CD4-positive, alpha-beta T cell treated with Interleukin-17A for 1 hour (primary cell): ENCODE results near the gene ARHGAP18.

Experiments used
- DNase-seq: peaks from one replicate; pipeline ENCODE4 v3.0.0-alpha.2; 2020

Gene ARHGAP18

DNA sequence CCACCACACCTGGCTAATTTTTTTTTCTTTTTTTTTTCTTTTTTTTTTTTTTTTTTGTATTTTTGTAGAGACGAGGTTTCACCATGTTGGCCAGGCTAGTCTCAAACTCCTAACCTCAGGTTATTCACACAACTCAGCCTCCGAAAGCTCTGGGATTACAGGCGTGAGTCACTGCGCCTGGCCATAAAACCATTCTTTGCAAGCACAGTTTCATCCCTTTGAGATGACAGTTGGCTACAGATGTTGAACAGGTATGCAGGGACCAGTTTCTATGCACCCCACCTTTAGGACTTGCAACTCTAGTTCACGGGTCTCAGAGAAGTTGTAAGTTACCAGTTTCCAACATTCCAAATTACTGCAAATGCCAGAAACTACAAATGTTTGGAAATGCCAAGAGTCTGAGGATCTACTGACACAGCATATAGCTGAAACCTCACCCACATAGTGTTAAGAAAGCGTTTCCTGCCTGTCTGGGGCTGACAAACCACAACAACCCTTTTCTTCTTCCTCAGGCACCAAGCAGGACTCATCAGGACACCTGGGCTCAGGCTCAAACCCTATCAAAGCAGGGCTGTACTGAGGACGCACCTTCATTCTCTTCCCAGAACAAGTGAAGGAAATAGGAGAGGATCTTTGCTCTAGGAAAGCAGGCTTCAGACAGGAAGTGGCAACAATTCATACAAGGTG is 22.9 kb downstream of the ARHGAP18 start:
- DNase-seq, result peak; percentile 65

DNA sequence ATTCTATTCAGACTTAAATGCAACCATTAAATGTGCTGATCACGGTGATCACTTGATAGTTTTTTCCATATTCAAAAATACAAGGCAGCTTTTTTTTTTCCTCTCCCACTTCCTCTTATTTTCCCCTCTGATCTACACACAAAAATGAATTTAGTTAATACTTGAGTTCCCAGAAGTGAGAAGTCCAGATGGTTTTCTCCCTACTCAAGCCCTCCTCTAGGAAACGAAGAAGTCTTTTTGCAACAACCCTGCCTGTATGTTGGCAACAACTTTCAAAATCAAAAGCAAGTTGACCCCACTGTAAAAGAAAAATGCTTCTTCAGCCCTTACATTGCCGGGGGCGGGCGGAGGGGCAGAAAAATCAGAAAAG is 24.3 kb downstream of the ARHGAP18 start:
- no peak for DNase-seq

DNA sequence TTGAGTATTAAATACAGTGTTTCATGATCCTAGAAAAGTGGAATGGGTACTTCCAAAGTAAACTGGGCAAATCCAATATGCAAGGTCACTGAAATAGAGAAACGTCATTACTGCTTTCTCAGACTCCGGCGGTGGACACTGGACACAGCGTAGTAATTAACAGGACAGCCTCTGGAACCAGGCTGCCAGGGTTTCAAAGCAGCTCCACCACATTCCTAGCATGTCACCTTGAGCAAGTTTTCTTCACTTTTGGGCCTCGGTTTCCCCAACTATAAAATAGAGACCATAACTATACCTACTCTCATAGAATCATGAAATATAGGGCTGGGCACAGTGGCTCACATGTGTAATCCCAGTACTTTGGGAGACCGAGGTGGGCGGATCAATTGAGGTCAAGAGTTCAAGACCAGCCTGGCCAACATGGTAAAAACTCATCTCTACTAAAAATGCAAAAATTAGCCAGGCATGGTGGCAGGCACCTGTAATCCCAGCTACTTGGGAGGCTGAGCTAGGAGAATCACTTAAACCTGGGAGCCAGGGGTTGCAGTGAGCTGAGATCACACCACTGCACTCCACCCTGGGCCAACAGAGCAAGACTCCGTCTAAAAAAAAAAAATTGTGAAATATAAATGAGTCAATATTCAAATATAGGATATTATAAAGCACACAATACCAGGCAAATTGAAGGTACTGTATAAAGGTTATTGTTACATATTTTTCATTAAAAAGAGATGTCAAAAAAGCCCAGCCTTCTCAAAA is 24.9 kb downstream of the ARHGAP18 start:
- no peak for DNase-seq

DNA sequence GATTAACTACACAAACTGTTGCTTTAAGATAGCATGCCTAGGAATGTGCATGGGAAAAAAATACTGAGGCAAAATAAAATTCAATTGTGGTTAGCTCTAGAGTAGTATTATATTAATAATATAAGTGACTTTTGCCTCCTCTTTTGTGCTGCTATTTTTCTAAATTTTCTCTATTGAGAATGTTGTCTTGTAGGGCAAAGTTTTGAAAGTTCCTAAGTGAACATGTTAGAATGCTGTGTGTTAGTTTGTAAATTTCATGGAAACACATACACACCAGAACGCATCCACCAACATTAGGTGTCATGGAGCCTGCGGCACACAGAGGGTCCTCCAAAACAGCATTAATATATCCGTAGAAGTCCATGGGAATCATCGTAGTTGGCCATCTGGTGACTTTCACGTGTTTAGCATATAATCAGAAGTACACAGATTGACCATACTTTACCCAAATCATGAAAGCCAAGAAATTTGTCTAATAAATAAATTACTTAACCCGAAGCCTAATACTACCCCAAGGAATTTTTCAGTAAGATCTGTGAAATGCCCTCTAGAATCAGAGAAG is 25.6 kb downstream of the ARHGAP18 start:
- no peak for DNase-seq

DNA sequence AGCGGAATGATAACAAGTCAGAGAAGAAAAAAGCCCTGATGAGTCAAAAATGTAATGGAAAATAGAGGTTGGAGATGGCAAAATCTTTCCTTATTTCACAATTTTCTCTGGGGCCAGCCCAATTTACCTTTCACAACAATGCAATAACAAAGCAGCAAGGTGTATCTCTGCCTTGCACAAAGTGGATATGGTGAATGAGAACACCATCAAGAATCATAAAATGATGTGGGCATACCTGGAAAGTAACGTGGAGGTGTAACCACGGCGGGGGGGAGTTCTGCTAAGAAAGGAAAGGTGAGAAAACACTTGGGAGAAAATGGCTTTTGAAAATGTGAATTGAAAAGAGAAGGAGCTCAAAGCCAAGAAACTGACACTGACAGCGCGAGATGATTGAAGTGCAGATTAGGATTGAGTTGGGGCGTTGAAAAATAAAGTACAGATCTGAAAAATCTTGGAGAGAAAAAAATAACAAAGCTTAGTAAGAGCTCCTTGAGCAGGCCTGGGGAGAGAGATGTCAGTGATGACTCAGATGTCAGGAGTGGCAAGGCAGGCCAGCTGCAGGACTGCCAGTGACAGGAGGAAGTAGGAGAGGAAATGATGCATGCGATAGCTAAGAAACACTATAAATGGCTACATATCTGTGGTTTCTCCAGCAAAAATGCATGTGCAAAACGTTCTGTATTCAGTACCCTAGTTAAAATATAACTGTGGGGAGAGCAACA is 26.2 kb downstream of the ARHGAP18 start:
- DNase-seq, result peak; percentile 77

DNA sequence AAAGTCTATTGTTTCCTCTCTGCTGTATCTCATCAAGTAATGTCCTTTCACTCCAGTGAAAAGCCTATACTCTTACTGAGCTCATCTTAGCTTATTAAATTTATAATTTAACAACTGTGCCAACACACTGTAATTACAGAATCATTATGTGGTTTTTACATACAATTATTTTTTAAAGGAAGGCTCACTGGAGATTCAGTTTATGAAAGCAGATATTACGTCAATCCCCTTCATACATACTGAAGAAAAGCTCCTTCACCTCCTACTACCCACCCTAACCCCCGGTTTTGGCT is 28.1 kb downstream of the ARHGAP18 start:
- no peak for DNase-seq

DNA sequence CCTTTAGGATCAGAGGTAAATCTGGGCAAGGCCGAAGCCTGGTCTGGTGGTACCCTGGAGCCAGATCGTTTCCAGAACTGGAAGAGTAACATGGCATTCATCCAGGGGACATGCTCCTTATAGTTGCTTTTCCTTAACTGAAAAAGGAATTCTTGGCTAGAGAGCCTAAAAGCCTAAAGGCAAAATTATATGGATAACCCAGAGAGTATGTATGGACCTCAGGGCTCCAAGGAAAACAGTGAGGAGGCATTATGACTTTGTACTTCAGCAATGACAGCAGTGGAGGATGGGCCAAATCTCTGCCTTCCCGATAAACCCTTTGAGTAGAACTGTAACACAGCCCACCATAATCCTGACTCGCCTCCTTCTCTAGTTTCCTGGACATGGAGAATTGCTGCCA is 29.3 kb downstream of the ARHGAP18 start:
- no peak for DNase-seq

DNA sequence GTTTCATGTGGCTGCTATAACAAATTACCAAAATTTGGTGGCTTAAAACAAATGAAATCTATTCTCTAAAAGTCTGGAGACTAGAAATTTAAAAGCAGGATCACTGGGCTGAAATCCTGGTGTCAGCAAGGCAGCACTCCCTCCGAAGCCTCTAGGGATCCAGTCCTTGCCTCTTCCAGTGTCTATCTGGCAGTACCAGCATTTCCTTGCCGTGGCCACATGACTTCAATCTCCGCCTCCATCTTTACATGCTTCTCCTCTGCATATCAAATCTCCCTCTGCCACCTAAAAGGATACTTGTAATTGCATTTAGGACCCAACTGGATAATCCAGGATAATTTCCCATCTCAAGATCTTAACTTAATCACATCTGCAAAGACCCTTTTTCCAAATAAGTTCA is 30.2 kb downstream of the ARHGAP18 start:
- DNase-seq, result no peak

DNA sequence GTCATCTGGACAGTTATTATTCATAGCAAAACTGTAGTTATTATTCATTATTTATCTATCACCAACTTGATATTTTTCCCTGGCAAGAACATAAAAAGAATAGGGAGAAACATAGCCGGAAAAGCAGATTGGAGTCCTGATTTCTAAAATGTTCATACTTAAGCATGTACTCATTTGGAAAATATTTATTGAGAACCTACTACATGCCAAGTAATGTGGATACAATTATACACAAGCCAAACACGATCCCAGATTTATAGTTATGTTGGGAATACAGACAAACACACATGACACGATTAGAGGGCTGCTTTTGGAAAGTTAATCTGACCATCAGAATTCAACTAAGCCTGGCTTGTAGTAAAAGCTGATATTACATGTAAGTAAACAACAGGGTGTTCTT is 30.7 kb downstream of the ARHGAP18 start:
- DNase-seq, result no peak

DNA sequence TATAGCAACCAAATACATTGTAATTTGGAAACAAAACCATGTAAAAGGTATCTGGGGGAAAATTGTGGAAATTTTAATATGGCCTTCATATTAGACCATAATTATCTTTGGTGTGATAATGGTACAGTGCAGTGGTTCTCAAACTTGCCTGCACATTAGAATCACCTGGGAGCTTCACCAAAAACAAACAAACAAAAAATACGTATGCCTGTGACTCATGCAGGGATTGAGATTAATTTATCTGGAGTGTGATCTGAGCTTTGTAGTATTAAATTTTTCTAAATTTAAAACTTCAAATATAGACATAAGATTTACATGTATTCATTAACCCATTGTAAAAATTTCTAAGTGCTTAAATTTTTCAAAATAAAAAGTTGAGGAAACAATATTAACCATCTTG is 31.5 kb downstream of the ARHGAP18 start:
- no peak for DNase-seq

DNA sequence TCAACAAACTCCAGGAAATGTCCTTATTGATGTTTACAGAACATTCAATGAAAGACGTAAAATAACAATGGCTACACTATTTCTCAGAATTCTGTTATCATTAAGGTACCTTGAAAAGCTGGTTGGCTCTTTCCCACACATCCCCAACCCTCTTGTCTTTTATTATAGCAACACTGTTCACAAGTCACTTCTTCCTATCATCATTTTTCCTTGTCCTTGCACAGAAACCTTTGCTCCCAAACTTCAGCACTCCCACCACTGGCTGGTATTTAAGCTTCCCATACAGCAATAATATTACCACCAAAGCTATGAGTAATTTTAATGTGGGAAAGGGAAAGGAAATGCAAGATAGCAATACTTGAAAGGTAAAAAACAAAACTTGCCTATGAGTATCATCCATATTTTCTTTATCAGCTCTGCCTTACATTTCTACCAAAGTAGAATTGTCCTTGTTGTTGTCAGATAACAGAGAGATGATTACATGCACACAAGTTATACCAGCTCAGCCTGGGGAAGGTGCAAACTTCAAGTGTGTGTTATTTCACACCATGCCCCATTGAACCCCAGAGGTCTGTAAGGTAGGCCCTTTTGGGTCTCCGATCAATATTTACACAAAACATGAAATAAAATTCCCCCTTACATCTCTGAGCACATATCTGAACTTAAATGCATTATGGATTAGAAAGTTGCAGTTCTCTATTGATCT is 32.2 kb downstream of the ARHGAP18 start:
- DNase-seq, result no peak

DNA sequence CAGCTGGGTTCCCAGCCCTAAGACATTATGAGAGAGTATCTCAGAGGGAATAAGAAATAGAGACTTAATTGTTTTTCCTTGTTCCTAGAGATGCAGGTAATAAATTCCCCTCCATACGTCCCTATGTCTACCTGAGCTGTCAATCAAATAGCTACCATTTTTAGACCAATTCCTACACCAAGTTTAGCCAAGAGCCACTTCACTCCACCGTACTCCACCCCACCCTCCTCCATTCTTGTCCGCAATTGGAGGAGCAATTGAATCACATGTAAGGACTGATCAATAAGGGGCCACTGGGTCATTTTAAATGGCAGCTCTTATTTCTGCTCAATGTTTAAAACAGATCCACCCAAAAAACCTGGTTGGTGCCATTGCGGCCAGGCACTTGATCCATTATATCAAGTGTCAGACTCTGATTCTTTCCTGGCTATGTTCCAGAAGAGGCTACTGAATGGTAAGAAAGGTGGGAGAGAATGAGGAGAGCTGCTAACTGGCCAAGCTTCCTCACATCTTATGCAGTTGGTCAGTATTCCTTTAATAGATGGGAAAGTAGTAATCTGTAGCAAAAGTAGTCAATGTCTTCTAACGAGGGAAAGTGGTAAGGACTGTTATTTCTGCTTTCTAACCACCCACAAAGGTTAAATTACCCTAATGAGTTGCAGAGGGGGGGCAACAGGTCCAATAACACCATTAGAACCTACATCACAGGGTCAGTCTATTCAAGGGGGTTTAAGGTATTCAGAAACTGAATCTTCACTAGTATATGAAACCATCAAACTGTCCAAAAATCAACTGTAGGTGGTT is 34.1 kb downstream of the ARHGAP18 start:
- DNase-seq, result no peak

DNA sequence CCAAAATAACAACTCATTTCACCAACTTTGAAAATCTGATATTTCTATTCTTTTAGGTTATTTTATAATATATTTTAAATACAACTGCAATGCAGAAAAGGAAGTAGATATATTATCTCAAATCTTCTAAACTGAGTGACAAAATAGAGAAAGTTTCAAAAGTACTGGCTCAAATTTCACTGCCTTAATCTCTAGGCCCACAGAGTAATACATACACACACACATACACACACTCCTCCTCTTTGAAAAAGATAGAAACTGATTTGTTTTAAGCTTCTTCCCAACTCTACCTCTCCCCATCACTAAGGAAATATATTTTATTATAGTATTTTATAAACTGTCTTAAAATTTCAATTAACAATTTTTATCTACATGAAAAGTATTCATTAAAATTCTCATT is 36.2 kb downstream of the ARHGAP18 start:
- DNase-seq, result no peak

DNA sequence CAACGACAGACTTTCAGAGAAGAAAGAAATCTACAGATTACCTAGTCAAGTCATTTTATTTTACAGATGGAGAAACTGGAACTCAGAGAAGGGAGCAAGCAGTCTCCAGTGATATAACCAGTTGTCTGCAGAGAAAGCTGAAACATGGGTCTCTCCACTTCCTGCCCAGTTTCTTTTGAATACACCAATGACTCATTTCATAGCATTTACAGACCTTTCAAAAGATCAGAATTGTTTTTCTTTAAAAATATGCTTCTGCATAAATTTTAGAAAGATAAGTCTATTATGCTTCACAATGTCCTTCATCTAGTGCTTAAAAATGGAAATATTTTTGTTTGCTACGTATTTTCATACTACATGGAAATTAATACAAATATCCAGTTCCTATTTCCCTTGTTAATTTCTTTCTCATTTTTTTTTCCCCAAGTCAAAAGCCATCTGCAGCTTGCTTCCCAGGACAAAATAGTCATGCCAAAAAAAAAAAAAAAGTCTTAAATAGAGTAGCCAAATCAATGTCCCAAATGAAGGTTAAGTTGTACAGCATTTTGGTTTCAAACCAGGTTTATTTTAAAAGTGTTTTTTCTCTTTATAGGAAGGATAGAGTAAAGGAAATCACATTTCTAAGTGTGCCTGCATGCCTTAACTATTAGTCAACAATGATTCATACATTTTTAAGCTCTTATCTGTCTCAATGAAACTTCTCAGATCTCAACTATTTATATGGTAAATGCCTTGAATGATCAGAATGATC is 36.9 kb downstream of the ARHGAP18 start:
- peak; percentile 49 for DNase-seq

DNA sequence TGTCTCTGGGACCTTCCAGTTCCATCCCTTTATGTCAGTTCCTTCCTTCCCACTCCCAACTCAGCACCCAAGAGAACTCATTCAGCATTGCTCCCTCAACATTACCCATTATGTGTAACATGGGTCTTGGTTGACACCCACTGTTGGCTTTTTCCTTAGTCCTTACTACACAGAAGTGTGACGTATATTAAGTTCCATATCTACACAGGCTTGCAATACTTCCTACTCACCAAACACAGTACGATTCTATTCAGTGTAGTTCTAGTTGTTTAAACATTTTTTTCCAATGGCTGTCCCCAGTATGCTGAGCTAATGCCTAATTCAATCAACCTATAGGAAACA is 37.7 kb downstream of the ARHGAP18 start:
- peak; percentile 18 for DNase-seq

DNA sequence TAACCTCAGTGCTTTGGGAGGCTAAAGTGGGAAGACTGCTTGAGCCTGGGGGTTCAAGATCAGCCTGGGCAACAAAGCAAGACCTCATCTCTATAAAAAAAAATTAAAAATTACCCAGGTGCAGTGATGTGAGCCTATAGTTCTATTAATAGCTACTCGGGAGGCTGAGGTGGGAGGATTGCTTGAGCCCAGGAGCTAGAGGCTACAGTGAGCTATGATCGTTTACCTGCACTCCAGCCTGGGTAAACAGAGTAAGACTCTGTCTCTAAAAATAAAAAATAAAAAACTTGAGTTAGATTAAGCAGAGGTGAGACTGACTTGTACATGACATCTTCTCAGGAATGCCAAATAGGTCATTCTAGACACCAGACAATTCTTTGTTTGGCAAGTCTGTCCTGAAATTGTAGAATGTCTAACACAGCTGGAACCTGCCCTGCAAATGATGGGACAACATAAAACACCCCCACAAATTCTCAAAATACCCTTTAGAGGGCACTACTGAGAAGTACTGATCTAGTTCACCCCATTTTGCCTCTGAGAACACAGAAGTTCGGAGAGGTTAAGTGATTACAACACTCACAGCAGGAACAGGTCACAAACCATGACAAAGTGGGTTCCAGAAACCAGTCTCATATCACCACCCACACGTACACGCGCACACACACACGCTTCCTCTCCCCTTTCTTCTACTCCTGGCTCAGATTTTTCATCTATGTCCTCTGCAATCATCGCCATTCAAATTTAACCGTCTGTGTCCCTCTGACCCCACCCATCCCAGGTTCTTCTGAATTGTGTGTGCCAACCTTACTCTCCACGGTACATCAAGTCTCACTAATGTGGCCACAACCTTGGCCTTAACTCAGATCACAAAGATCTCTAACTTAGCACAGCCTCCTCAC is 38.3 kb downstream of the ARHGAP18 start:
- peak; percentile 83 for DNase-seq

DNA sequence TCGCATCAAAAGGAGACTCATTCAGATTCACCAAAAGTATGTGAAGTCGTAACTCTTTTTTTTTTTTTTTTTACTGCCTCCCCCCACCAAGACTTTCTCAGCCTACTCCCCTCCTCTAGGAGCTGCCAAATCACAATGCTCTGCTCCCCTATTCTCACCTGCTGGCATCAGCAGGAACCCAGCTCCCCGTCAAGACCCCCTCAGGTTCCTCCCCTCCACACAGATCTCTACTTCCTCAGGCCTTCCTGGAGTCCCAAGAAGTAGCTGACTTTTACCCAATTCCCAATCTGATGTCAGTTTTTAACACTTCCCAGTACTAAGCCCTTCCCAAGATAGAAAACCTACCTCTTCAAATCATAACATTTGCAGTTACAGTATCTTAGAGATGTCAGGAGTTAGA is 39.3 kb downstream of the ARHGAP18 start:
- no peak for DNase-seq

DNA sequence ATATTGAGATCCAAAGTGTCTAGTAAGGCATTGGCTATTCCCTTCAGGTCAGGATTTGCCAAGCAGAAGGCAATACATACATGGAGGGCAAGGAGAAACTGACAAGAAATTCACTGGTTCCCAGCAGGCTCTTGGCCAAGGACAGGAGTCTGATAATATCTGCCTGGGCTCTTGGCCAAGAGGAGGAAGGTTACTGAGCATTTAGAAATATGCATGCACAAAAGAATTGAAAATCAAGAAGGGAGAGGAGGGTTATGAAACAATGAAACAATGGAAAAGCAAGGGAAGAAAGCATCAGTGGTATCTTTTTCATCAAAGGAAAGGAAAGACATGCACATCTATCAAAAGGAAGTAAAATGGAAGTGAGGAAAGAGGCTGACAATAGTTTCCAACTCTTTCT is 42.4 kb downstream of the ARHGAP18 start:
- DNase-seq, result no peak

DNA sequence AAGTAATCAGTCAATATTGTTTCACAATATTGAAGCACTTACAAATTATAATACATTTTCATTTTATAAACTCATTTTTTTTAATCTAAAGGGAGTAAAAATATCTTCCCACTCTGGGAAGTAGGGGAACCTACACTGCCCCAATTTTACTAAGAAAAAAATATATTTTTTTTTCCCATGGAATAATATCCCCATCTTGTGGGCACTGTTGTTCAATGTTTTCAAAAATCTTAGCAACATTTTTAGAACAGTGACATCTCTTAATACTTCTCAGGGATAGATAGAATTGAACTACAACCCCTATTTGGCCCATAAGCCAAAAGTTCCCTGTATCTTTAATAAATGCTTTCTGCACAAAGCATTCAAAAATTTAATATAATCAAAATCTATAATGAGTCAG is 42.9 kb downstream of the ARHGAP18 start:
- DNase-seq, result no peak

DNA sequence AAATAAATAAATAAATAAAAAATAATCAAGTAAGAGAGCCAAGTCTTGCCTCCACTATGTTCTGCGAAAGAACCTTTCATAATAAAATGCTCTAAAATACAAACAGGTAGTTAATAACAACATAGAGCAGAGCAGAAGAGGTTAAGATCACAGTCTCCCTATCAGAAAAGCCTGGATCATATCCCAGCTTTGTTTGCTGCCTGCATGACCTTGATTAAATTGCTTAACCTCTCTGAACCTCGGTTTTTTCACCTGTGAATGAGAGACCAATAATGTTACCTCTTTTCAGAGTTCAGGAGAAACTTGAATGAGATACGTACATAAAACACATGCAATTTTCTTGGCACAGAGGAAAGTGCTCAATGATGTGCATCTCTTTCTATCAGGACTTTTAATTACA is 44.4 kb downstream of the ARHGAP18 start:
- DNase-seq, result no peak

DNA sequence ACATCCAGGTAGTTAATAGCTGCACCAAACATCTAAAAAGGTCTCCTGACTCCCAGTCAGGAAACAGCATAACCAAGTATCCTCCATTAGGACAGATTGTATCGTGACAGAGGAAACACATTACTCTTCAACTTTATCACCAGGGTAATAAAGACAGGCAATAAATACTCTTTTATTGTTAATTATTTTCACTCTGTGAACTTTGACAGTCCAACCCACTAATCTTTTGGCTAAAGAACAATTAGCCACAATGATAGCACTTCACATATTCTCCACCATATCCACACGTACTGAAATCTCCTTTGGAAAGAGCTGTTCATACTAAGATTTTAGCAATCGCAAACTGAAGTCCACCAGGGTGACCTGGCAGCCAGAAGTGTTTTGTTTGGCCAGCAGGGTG is 46.4 kb downstream of the ARHGAP18 start:
- DNase-seq, result no peak
